Activated T-helper 17 cell treated with anti-CD3 and anti-CD28 coated beads, Interleukin-2, amount 50 U/mL, for 72 hours (primary cell): Measurements from ENCODE around the gene FLYWCH1. TPM values are rescaled to one million over a fixed set of nuclear protein-coding genes. Genes with fewer than 3 reads are reported as not detected.
A peak's percentile ranks its signal among the peaks of the same experiment; 100 is the strongest.

Experiments used
- ATAC-seq: fragments of 150-1000 bp; cut with Tn5 transposase; replicated peaks from 2 replicates; pipeline ENCODE4 v1.10.0; 2021; ENCODE audit warnings: mild to moderate bottlenecking, moderate library complexity
- H3K27ac Mint-ChIP-seq: one replicate; pipeline ENCODE4 v1.8.0; 2022; ENCODE audit warnings: mixed read lengths
- H3K27me3 Mint-ChIP-seq: one replicate; pipeline ENCODE4 v1.8.0; 2022; ENCODE audit warnings: mixed read lengths
- H3K36me3 Mint-ChIP-seq: one replicate; pipeline ENCODE4 v1.8.0; 2022; ENCODE audit warnings: low read depth, mild to moderate bottlenecking, mixed read lengths
- H3K4me1 Mint-ChIP-seq: one replicate; pipeline ENCODE4 v1.8.0; 2022; ENCODE audit warnings: mixed read lengths
- H3K4me3 Mint-ChIP-seq: one replicate; pipeline ENCODE4 v1.8.0; 2022; ENCODE audit warnings: mild to moderate bottlenecking, mixed read lengths
- H3K9me3 Mint-ChIP-seq: one replicate; pipeline ENCODE4 v1.8.0; 2022; ENCODE audit warnings: mixed read lengths
- total RNA-seq, 2 donors: library from RNA; stranded (reverse); gene quantifications; one replicate each; pipeline ENCODE4 v1.2.3, GENCODE V29; 2022

Gene FLYWCH1
- total RNA-seq, 2 donors from 2014 or later = 52.4 to 61.1 TPM

GRCh38 chr16:2971134-2971984, 59.6 kb downstream of the FLYWCH1 start:
- no peak overlapping the region for H3K27ac Mint-ChIP-seq
- H3K4me3 Mint-ChIP-seq = peak overlapping the region; percentile 73
- peaks cover 28% of the 10 kb centered on the region for H3K36me3 Mint-ChIP-seq
- peaks cover 4% of the 10 kb centered on the region for H3K27me3 Mint-ChIP-seq
- peaks cover 12% of the 10 kb centered on the region for H3K4me1 Mint-ChIP-seq
- ATAC-seq = no peak
- H3K9me3 Mint-ChIP-seq = no peaks in the 10 kb centered on the region

GRCh38 chr16:2971985-2972784, 60.5 kb downstream of the FLYWCH1 start:
- peak overlapping the region; percentile 43 for H3K4me3 Mint-ChIP-seq
- H3K36me3 Mint-ChIP-seq = peaks cover 35% of the 10 kb centered on the region
- H3K4me1 Mint-ChIP-seq = peaks cover 12% of the 10 kb centered on the region
- H3K9me3 Mint-ChIP-seq = no peaks in the 10 kb centered on the region
- no peak overlapping the region for H3K27ac Mint-ChIP-seq
- H3K27me3 Mint-ChIP-seq = peaks cover 4% of the 10 kb centered on the region
- no peak for ATAC-seq

- Mint-ChIP-seq H3K4me1 (peaks cover 12% of the 10 kb centered on the region), H3K36me3 (peaks cover 41% of the 10 kb centered on the region), H3K9me3 (no peaks in the 10 kb centered on the region), H3K4me3 (no peak overlapping the region), H3K27me3 (peaks cover 3% of the 10 kb centered on the region), H3K27ac (no peak overlapping the region)
- no peak for ATAC-seq
Observed at GRCh38 chr16:2973093-2973492, 61.4 kb downstream of the FLYWCH1 start.

GRCh38 chr16:2973605-2974318, 62.0 kb downstream of the FLYWCH1 start:
- no peak overlapping the region for H3K4me3 Mint-ChIP-seq
- no peak for ATAC-seq
- H3K36me3 Mint-ChIP-seq = peaks cover 37% of the 10 kb centered on the region
- peaks cover 6% of the 10 kb centered on the region for H3K4me1 Mint-ChIP-seq
- no peak overlapping the region for H3K27ac Mint-ChIP-seq
- H3K9me3 Mint-ChIP-seq = no peaks in the 10 kb centered on the region
- H3K27me3 Mint-ChIP-seq = no peaks in the 10 kb centered on the region

- no peak overlapping the region for H3K27ac Mint-ChIP-seq
- no peaks in the 10 kb centered on the region for H3K27me3 Mint-ChIP-seq
- peaks cover 42% of the 10 kb centered on the region for H3K36me3 Mint-ChIP-seq
- H3K4me3 Mint-ChIP-seq = no peak overlapping the region
- no peaks in the 10 kb centered on the region for H3K9me3 Mint-ChIP-seq
- no peak for ATAC-seq
- peaks cover 6% of the 10 kb centered on the region for H3K4me1 Mint-ChIP-seq
Observed at GRCh38 chr16:2974319-2975056, 62.8 kb downstream of the FLYWCH1 start.

GRCh38 chr16:2975161-2975795, 63.5 kb downstream of the FLYWCH1 start:
- Mint-ChIP-seq H3K4me3 (no peak overlapping the region), H3K4me1 (peaks cover 6% of the 10 kb centered on the region), H3K9me3 (no peaks in the 10 kb centered on the region), H3K27me3 (no peaks in the 10 kb centered on the region), H3K27ac (no peak overlapping the region), H3K36me3 (peaks cover 45% of the 10 kb centered on the region)
- ATAC-seq = no peak

GRCh38 chr16:2976201-2976600, 64.5 kb downstream of the FLYWCH1 start:
- H3K27me3 Mint-ChIP-seq = no peaks in the 10 kb centered on the region
- no peak overlapping the region for H3K4me3 Mint-ChIP-seq
- peaks cover 6% of the 10 kb centered on the region for H3K4me1 Mint-ChIP-seq
- H3K36me3 Mint-ChIP-seq = peaks cover 45% of the 10 kb centered on the region
- H3K27ac Mint-ChIP-seq = no peak overlapping the region
- H3K9me3 Mint-ChIP-seq = no peaks in the 10 kb centered on the region
- ATAC-seq = no peak

GRCh38 chr16:2976673-2977072, 64.9 kb downstream of the FLYWCH1 start:
- Mint-ChIP-seq H3K9me3 (no peaks in the 10 kb centered on the region), H3K36me3 (peaks cover 45% of the 10 kb centered on the region), H3K27ac (no peak overlapping the region), H3K27me3 (no peaks in the 10 kb centered on the region), H3K4me3 (no peak overlapping the region), H3K4me1 (peaks cover 7% of the 10 kb centered on the region)
- ATAC-seq = no peak

GRCh38 chr16:2977440-2977839, 65.7 kb downstream of the FLYWCH1 start:
- no peaks in the 10 kb centered on the region for H3K27me3 Mint-ChIP-seq
- H3K4me3 Mint-ChIP-seq = no peak overlapping the region
- H3K4me1 Mint-ChIP-seq = peaks cover 3% of the 10 kb centered on the region
- ATAC-seq = no peak
- H3K9me3 Mint-ChIP-seq = no peaks in the 10 kb centered on the region
- H3K36me3 Mint-ChIP-seq = peaks cover 37% of the 10 kb centered on the region
- H3K27ac Mint-ChIP-seq = no peak overlapping the region

GRCh38 chr16:2979669-2980226, 68.0 kb downstream of the FLYWCH1 start:
- Mint-ChIP-seq H3K27ac (no peak overlapping the region), H3K27me3 (no peaks in the 10 kb centered on the region), H3K4me1 (peaks cover 3% of the 10 kb centered on the region), H3K36me3 (peaks cover 33% of the 10 kb centered on the region), H3K4me3 (peak overlapping the region; percentile 84), H3K9me3 (no peaks in the 10 kb centered on the region)
- peak; percentile 16 for ATAC-seq

GRCh38 chr16:2980227-2981176, 68.8 kb downstream of the FLYWCH1 start, which contains the start of gene PKMYT1:
TSS of gene PKMYT1 (minus strand) at chr16:2980446. CDS start at chr16:2979657, 789 bp downstream.
- H3K36me3 Mint-ChIP-seq = peaks cover 33% of the 10 kb centered on the region
- peak within 1 kb of the TSS; percentile 88 for H3K27ac Mint-ChIP-seq
- H3K4me3 Mint-ChIP-seq = peak within 1 kb of the TSS; percentile 84
- no peaks in the 10 kb centered on the region for H3K9me3 Mint-ChIP-seq
- peaks cover 3% of the 10 kb centered on the region for H3K4me1 Mint-ChIP-seq
- H3K27me3 Mint-ChIP-seq = no peaks in the 10 kb centered on the region
- peak; percentile 88 for ATAC-seq

- Mint-ChIP-seq H3K9me3 (no peaks in the 10 kb centered on the region), H3K27ac (peak overlapping the region; percentile 88), H3K4me3 (peak overlapping the region; percentile 84), H3K4me1 (peaks cover 3% of the 10 kb centered on the region), H3K27me3 (no peaks in the 10 kb centered on the region), H3K36me3 (peaks cover 26% of the 10 kb centered on the region)
- no peak for ATAC-seq
Observed at GRCh38 chr16:2981177-2981898, 69.6 kb downstream of the FLYWCH1 start.
